GM12801 (cell line): ENCODE measurements around the gene PDE4D.

Experiments
- CTCF ChIP-seq: IDR thresholded peaks from one replicate; pipeline ENCODE4 v1.5.1; 2011; ENCODE audit warnings: control low read depth; ENCODE audit not compliant: insufficient read length; ENCODE audit errors: extremely low read depth

Gene PDE4D

GRCh38 chr5:59769041-59769360 is 124.5 kb downstream of the PDE4D start:
- TF ChIP-seq CTCF = no peak

GRCh38 chr5:59768152-59769040 is 125.1 kb downstream of the PDE4D start:
- TF ChIP-seq CTCF = no peak

- TF ChIP-seq CTCF = no peak
Observed at GRCh38 chr5:59767681-59768151, 125.8 kb downstream of the PDE4D start.

GRCh38 chr5:59767211-59767605 is 126.3 kb downstream of the PDE4D start:
- TF ChIP-seq CTCF = no peak

- no peak for TF ChIP-seq CTCF
Observed at GRCh38 chr5:59766427-59767210, 126.9 kb downstream of the PDE4D start.

GRCh38 chr5:59765446-59765845 is 128.1 kb downstream of the PDE4D start:
- TF ChIP-seq CTCF = no peak

- TF ChIP-seq CTCF = no peak
Observed at GRCh38 chr5:59764361-59764760, 129.2 kb downstream of the PDE4D start.
